H1 (cell line): ENCODE data around the gene HBQ1. TPM values are rescaled to one million over a fixed set of nuclear protein-coding genes. Genes with fewer than 3 reads are reported as not detected.

Experiments used
- CTCF ChIA-PET: fragments of 300-600 bp; sonication (Branson Sonifier 250); formaldehyde crosslinking; loops from one replicate; lab custom pipeline; 2021; ENCODE audit not compliant: partially characterized antibody; lab: Charles Lee
- POLR2A ChIA-PET: fragments of 300-600 bp; sonication (Branson Sonifier 250); formaldehyde crosslinking; loops from one replicate; lab custom pipeline; 2021; ENCODE audit warnings: inconsistent platforms; ENCODE audit not compliant: partially characterized antibody; lab: Charles Lee
- DNase-seq, 2 experiments: peaks; one replicate each; pipeline versions ENCODE4 v3.0.0 to v3.0.0-alpha.2; 2010 to 2022; ENCODE audit warnings: low spot score in 2 of 2, low read depth in 1 of 2, mixed read lengths in 1 of 2
- FAIRE-seq: peaks from 2 replicates; lab custom pipeline; 2011; peaks lifted over from hg19 to GRCh38; lab: Jason Lieb, UNC
- H2AFZ ChIP-seq: 2 replicates; pipeline ENCODE4 v1.8.1; 2012; ENCODE audit warnings: low read length, inconsistent platforms
- H2AK5ac ChIP-seq: 2 replicates; pipeline ENCODE4 v1.6.1; 2013; ENCODE audit warnings: low read depth, low read length
- H2BK120ac ChIP-seq: replicated peaks from 2 replicates; pipeline ENCODE3; 2013; ENCODE audit warnings: low read depth, low read length, inconsistent platforms
- H2BK12ac ChIP-seq: 2 replicates; pipeline ENCODE4 v1.6.1; 2013; ENCODE audit warnings: low read depth, low read length
- H2BK15ac ChIP-seq: 2 replicates; pipeline ENCODE4 v1.6.1; 2013; ENCODE audit warnings: low read length
- H2BK20ac ChIP-seq: 2 replicates; pipeline ENCODE4 v1.6.1; 2013; ENCODE audit warnings: low read length
- H2BK5ac ChIP-seq: 2 replicates; pipeline ENCODE4 v1.6.1; 2013; ENCODE audit warnings: low read depth, low read length
- H3K14ac ChIP-seq: 2 replicates; pipeline ENCODE4 v1.6.1; 2013; ENCODE audit warnings: inconsistent platforms; ENCODE audit not compliant: insufficient read length
- H3K18ac ChIP-seq: 2 replicates; pipeline ENCODE4 v1.6.1; 2013; ENCODE audit warnings: low read length; ENCODE audit errors: extremely low read depth
- H3K23ac ChIP-seq: 2 replicates; pipeline ENCODE4 v1.6.1; 2013; ENCODE audit warnings: inconsistent platforms; ENCODE audit not compliant: insufficient read length
- H3K23me2 ChIP-seq: 2 replicates; pipeline ENCODE4 v1.6.1; 2013; ENCODE audit warnings: low read depth, low read length
- H3K27ac ChIP-seq: 2 replicates; pipeline ENCODE4 v1.6.1; 2011; ENCODE audit warnings: low read depth, low read length, inconsistent platforms
- H3K27me3 ChIP-seq, 4 experiments: replicated peaks in 1 of 4; 1 replicate in 1 of 4; 2 replicates in 3 of 4; pipeline versions ENCODE4 v1.6.1 to v1.8.1; 2011 to 2013; ENCODE audit warnings: low read length in 3 of 4, mild to moderate bottlenecking in 3 of 4, inconsistent platforms in 2 of 4, mixed read lengths in 2 of 4, moderate library complexity in 1 of 4; ENCODE audit not compliant: control insufficient read depth in 3 of 4, insufficient read depth in 3 of 4; ENCODE audit errors: extremely low read depth in 1 of 4
- H3K36me3 ChIP-seq, 4 experiments: 2 replicates each; pipeline versions ENCODE4 v1.6.1 to v1.8.1; 2011 to 2013; ENCODE audit warnings: mild to moderate bottlenecking in 4 of 4, low read length in 3 of 4, moderate library complexity in 2 of 4, control low read depth in 1 of 4, inconsistent platforms in 1 of 4; ENCODE audit not compliant: insufficient read depth in 4 of 4, control insufficient read depth in 2 of 4
- H3K4ac ChIP-seq: replicated peaks from 2 replicates; pipeline ENCODE3; 2013; ENCODE audit warnings: low read length, low read depth, mixed read lengths, inconsistent platforms; ENCODE audit not compliant: insufficient read length
- H3K4me1 ChIP-seq, 4 experiments: replicated peaks in 1 of 4; 1 replicate in 1 of 4; 2 replicates in 3 of 4; pipeline versions ENCODE4 v1.6.1 to v1.8.1; 2011 to 2013; ENCODE audit warnings: low read length in 3 of 4, inconsistent platforms in 2 of 4, mixed read lengths in 1 of 4; ENCODE audit not compliant: insufficient read depth in 4 of 4, control insufficient read depth in 3 of 4
- H3K4me2 ChIP-seq, 2 experiments: 2 replicates each; pipeline versions ENCODE4 v1.6.1 to v1.8.1; 2011 to 2013; ENCODE audit warnings: low read depth in 2 of 2, low read length in 2 of 2, control low read depth in 1 of 2, inconsistent platforms in 1 of 2, mild to moderate bottlenecking in 1 of 2; ENCODE audit not compliant: insufficient read depth in 1 of 2
- H3K4me3 ChIP-seq, 4 experiments: fragments of 200-600, 300-600 bp in 1 of 4; sonication (generic), shearing (Covaris generic), sonication (Bioruptor Twin) in 1 of 4; 2 replicates each; pipeline versions ENCODE4 v1.5.1 to v1.8.1; 2011 to 2016; ENCODE audit warnings: low read length in 4 of 4, low read depth in 3 of 4, control low read depth in 2 of 4, inconsistent platforms in 2 of 4, mild to moderate bottlenecking in 2 of 4, mixed read lengths in 1 of 4, moderate library complexity in 1 of 4; ENCODE audit not compliant: insufficient read depth in 2 of 4; ENCODE audit errors: extremely low read depth in 1 of 4
- H3K56ac ChIP-seq: replicated peaks from 2 replicates; pipeline ENCODE3; 2013; ENCODE audit warnings: low read depth, mild to moderate bottlenecking, mixed read lengths, low read length, inconsistent platforms; ENCODE audit not compliant: insufficient read length
- H3K79me1 ChIP-seq: 2 replicates; pipeline ENCODE4 v1.6.1; 2013; ENCODE audit warnings: low read depth, low read length, control low read depth
- H3K79me2 ChIP-seq, 2 experiments: 2 replicates each; pipeline versions ENCODE4 v1.6.1 to v1.8.1; 2012 to 2013; ENCODE audit warnings: low read length in 2 of 2, mild to moderate bottlenecking in 2 of 2, inconsistent platforms in 1 of 2; ENCODE audit not compliant: insufficient read depth in 2 of 2, control insufficient read depth in 1 of 2
- H3K9ac ChIP-seq, 4 experiments: replicated peaks in 1 of 4; 1 replicate in 1 of 4; 2 replicates in 3 of 4; pipeline versions ENCODE4 v1.6.1 to v1.8.1; 2011 to 2013; ENCODE audit warnings: low read depth in 3 of 4, low read length in 3 of 4, control low read depth in 2 of 4, mild to moderate bottlenecking in 2 of 4, moderate library complexity in 2 of 4, inconsistent platforms in 1 of 4; ENCODE audit errors: extremely low read depth in 1 of 4
- H3K9me3 ChIP-seq, 2 experiments: 2 replicates each; pipeline versions ENCODE4 v1.6.1 to v1.8.1; 2012 to 2013; ENCODE audit warnings: mild to moderate bottlenecking in 2 of 2, moderate library complexity in 2 of 2, control low read depth in 1 of 2, inconsistent platforms in 1 of 2, low read depth in 1 of 2, low read length in 1 of 2, mixed read lengths in 1 of 2; ENCODE audit not compliant: insufficient read depth in 2 of 2
- H4K20me1 ChIP-seq, 2 experiments: replicated peaks in 1 of 2; 2 replicates each; pipeline versions ENCODE3 to v1.8.1; 2011 to 2013; ENCODE audit warnings: inconsistent platforms in 2 of 2, low read length in 2 of 2, mild to moderate bottlenecking in 1 of 2; ENCODE audit not compliant: insufficient read depth in 2 of 2, control insufficient read depth in 1 of 2
- H4K5ac ChIP-seq: 2 replicates; pipeline ENCODE4 v1.6.1; 2013; ENCODE audit warnings: low read length, low read depth, mixed read lengths, inconsistent platforms; ENCODE audit not compliant: insufficient read length
- H4K8ac ChIP-seq: 2 replicates; pipeline ENCODE4 v1.8.0; 2013; ENCODE audit warnings: mild to moderate bottlenecking, moderate library complexity, low read length, inconsistent platforms; ENCODE audit not compliant: insufficient read depth; ENCODE audit errors: extremely low read depth
- H4K91ac ChIP-seq: replicated peaks from 2 replicates; pipeline ENCODE3; 2013; ENCODE audit warnings: low read length, mixed read lengths, inconsistent platforms; ENCODE audit not compliant: insufficient read length
- BRCA1 ChIP-seq: IDR thresholded peaks from 2 replicates; pipeline ENCODE4 v1.6.1; 2012; ENCODE audit warnings: low read depth, low read length, improper control_type of control experiment
- CTBP2 ChIP-seq: IDR thresholded peaks from 2 replicates; pipeline ENCODE4 v1.7.0; 2011; ENCODE audit warnings: borderline replicate concordance, mild to moderate bottlenecking, moderate library complexity, mixed read lengths, low read length; ENCODE audit not compliant: insufficient read depth, insufficient read length
- E2F6 ChIP-seq: IDR thresholded peaks from 2 replicates; pipeline ENCODE4 v1.6.1; 2012; ENCODE audit warnings: inconsistent platforms
- EGR1 ChIP-seq: IDR thresholded peaks from 2 replicates; pipeline ENCODE4 v1.6.1; 2011; ENCODE audit warnings: low read depth, low read length, borderline replicate concordance
- GABPA ChIP-seq: IDR thresholded peaks from 2 replicates; pipeline ENCODE4 v1.6.1; 2011; ENCODE audit warnings: mild to moderate bottlenecking, low read length, moderate library complexity, borderline replicate concordance; ENCODE audit not compliant: insufficient read depth
- NRF1 ChIP-seq: IDR thresholded peaks from 2 replicates; pipeline ENCODE4 v1.6.1; 2011; ENCODE audit warnings: mild to moderate bottlenecking, low read depth, low read length, improper control_type of control experiment
- RAD21 ChIP-seq, 2 experiments: IDR thresholded peaks in 1 of 2; conservative IDR thresholded peaks in 1 of 2; 2 replicates each; pipeline ENCODE4 v1.6.1; 2011; ENCODE audit warnings: low read depth in 2 of 2, low read length in 2 of 2, improper control_type of control experiment in 1 of 2, inconsistent platforms in 1 of 2, mild to moderate bottlenecking in 1 of 2, moderate library complexity in 1 of 2
- RXRA ChIP-seq: IDR thresholded peaks from 2 replicates; pipeline ENCODE4 v1.6.1; 2011; ENCODE audit warnings: low read depth, mild to moderate bottlenecking, low read length, moderate library complexity; ENCODE audit not compliant: insufficient read depth
- SIRT6 ChIP-seq: IDR thresholded peaks from one replicate; pipeline ENCODE4 v1.7.1; 2012; ENCODE audit warnings: low read length, inconsistent platforms
- TAF7 ChIP-seq: optimal IDR thresholded peaks from 2 replicates; pipeline ENCODE3; 2011; ENCODE audit warnings: low read depth, mild to moderate bottlenecking, inconsistent platforms, low read length, moderate library complexity, borderline replicate concordance
- TBP ChIP-seq: IDR thresholded peaks from 2 replicates; pipeline ENCODE4 v1.6.1; 2011; ENCODE audit warnings: low read depth, low read length, improper control_type of control experiment
- WGBS, 2 experiments: shearing (Covaris generic) in 1 of 2; methylation state at CpG; one replicate each; pipeline versions ENCODE4 v1.1.6 to v1.1.7; 2013 to 2015; ENCODE audit warnings: low lambda C conversion rate in 2 of 2, mixed read lengths in 2 of 2, inconsistent platforms in 1 of 2, low coverage in 1 of 2, missing lambda C conversion rate in 1 of 2; ENCODE audit not compliant: insufficient replicate concordance in 2 of 2, insufficient coverage in 1 of 2, insufficient read length in 1 of 2; ENCODE audit errors: extremely low coverage in 1 of 2, missing lambda C conversion rate in 1 of 2; 5-methylcytosine and 5-hydroxymethylcytosine counted together
- polyA plus RNA-seq, 7 experiments: library from polyadenylated mRNA; depleted of rRNA in 3 of 7; stranded (reverse) in 5 of 7; unstranded in 2 of 7; fragments of >200 nt in 5 of 7; fragments of 200-250 nt in 2 of 7; gene quantifications; 1 replicate in 5 of 7; 2 replicates in 1 of 7; 4 replicates in 1 of 7; pipeline versions ENCODE4 v1.2.1 to v1.2.3, GENCODE V29; 2011 to 2013; ENCODE audit warnings: missing spikeins in 2 of 7, mixed read lengths in 2 of 7
- total RNA-seq: library from RNA; stranded (reverse); fragmentation: NEBNext Ultra II Directional; extraction: Animal tissue kit (Norgen Biotek cat#: 25700); gene quantifications from 2 replicates; pipeline ENCODE4 v1.2.1, GENCODE V29; 2021
- TF ChIP-seq, protein P1 (sequence below): IDR thresholded peaks from 2 replicates; pipeline ENCODE4 v1.6.1; 2012; ENCODE audit warnings: inconsistent platforms

The HBQ1 gene
- total and polyA plus RNA-seq, 2 of the 8 experiments (the other 6 are each of a cell fraction or from before 2014, with no cell fraction given): 2.9 to 17.1 TPM

DNA sequence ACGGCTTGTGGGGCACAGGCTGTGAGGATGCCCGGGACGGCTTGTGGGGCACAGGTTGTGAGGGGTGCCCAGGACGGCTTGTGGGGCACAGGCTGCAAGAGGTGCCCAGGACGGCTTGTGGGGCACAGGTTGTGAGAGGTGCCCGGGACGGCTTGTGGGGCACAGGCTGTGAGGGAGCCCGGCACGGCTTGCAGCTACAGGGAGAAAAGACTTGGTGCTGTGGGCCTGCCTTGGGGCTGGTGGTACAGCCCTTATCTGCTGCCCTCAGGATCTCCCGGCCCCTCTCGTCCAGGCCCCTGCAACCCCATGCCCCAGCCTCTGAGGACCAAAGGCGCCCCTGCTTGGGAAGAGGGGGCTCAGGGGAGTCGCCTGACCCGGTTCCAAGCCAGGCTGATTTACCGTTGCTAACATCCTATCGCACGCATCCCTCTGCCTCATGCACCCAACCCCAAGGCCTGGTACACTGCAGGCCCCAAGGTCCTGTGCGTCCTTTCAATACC, 19.5 kb upstream of the HBQ1 start:
- Histone ChIP-seq H2AK5ac (no peak overlapping the region), H2BK5ac (no peak overlapping the region), H3K9me3 (no peaks in the 10 kb centered on the region), H3K36me3 (peaks cover 0 to 2% (median 0%) of the 10 kb centered on the region in 4 experiments; a peak in 1 of 8 replicates), H3K23ac (no peak overlapping the region), H3K4ac (no peak overlapping the region), H3K9ac (no peak overlapping the region), H3K56ac (no peak overlapping the region), H4K8ac (no peak overlapping the region; the same call in 1 of the 2 replicates), H2BK20ac (no peak overlapping the region), H4K20me1 (peaks cover 0 to 2% of the 10 kb centered on the region in 2 experiments), H3K27ac (no peak overlapping the region), H2BK12ac (no peak overlapping the region), H4K91ac (no peak overlapping the region), H4K5ac (no peak overlapping the region), H3K4me1 (peaks cover 0 to 4% (median 2%) of the 10 kb centered on the region in 4 experiments; a peak in 5 of 7 replicates), H3K14ac (no peak overlapping the region), H2AFZ (no peak overlapping the region), H3K18ac (no peak overlapping the region), H3K4me3 (no peak overlapping the region), H3K23me2 (peaks cover 2% of the 10 kb centered on the region; the same call in 1 of the 2 replicates), H2BK120ac (no peak overlapping the region), H3K4me2 (no peak overlapping the region), H3K79me2 (no peaks in the 10 kb centered on the region), H3K27me3 (peaks cover 8 to 27% (median 24%) of the 10 kb centered on the region in 4 experiments), H2BK15ac (no peak overlapping the region), H3K79me1 (no peaks in the 10 kb centered on the region)
- no peak for DNase-seq
- ChIA-PET CTCF (interaction anchor here (1.2 to 2.4 kb wide), 3 partner anchors 19 to 54 kb away, joined by 6 to 9 read pairs (median 6); partner anchors contain the start of gene HBQ1), POLR2A (interaction anchor here (0.7 kb wide), 1 partner anchor 17 kb away, joined by 3 read pairs; no protein-coding TSS in a partner anchor)
- 81% methylated on average over 15 of the region's 18 CpGs; no CpG with 5 or more reads in 1 of the 2 experiments for WGBS, 2 experiments
- no peak for FAIRE-seq
- TF ChIP-seq SIRT6 (no peak), GABPA (no peak), E2F6 (no peak), NRF1 (no peak), RAD21 (IDR thresholded peaks at IDR 0.05 in 1 of 2, conservative IDR thresholded peaks at IDR 0.05 in 1 of 2; ENCODE audit: low read depth in 2 of 2, low read length in 2 of 2) (no peak), TAF7 (no peak), EGR1 (no peak), CTBP2 (no peak), BRCA1 (no peak), RXRA (no peak), TBP (no peak)
- TF ChIP-seq, protein P1, sequence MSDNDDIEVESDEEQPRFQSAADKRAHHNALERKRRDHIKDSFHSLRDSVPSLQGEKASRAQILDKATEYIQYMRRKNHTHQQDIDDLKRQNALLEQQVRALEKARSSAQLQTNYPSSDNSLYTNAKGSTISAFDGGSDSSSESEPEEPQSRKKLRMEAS: no peak
